GM13977 (cell line): ENCODE results near the gene GMDS.

Experiments used
- DNase-seq: peaks from one replicate; pipeline ENCODE4 v3.0.0; 2012; ENCODE audit warnings: low spot score
- CTCF ChIP-seq: IDR thresholded peaks from 2 replicates; pipeline ENCODE4 v1.5.1; 2012; ENCODE audit warnings: mild to moderate bottlenecking, control low read depth; ENCODE audit not compliant: insufficient read depth; ENCODE audit errors: extremely low read depth, missing control alignments
- in situ Hi-C: fragments of 300-500 bp; cut with MboI; formaldehyde crosslinking; loops from one replicate; pipeline ENCODE4 v1.12.0; 2022; ENCODE audit warnings: low sequenced_read_pairs, low pct_unique_long_range_greater_than_20kb, mixed read lengths, inconsistent platforms; ENCODE audit not compliant: unreplicated experiment

Gene GMDS

GRCh38 chr6:2029130-2029794 is 216.1 kb downstream of the GMDS start:
- no peak for DNase-seq
- TF ChIP-seq CTCF: no peak
- in situ Hi-C loops: no loop called here

- no peak for TF ChIP-seq CTCF
- DNase-seq: peak; percentile 6
- in situ Hi-C loops: no loop called here
Measured at GRCh38 chr6:2028457-2029038, 216.9 kb downstream of the GMDS start.

- no peak for TF ChIP-seq CTCF
- in situ Hi-C loops: no loop called here
- DNase-seq: no peak
Measured at GRCh38 chr6:2026133-2026532, 219.3 kb downstream of the GMDS start.

- in situ Hi-C loops: no loop called here
- DNase-seq: no peak
- no peak for TF ChIP-seq CTCF
Measured at GRCh38 chr6:2021713-2022125, 223.7 kb downstream of the GMDS start.

GRCh38 chr6:2020909-2021308 is 224.5 kb downstream of the GMDS start:
- in situ Hi-C loops: no loop called here
- TF ChIP-seq CTCF: no peak
- no peak for DNase-seq

- in situ Hi-C loops: no loop called here
- DNase-seq: no peak
- TF ChIP-seq CTCF: no peak
Measured at GRCh38 chr6:2019051-2019450, 226.4 kb downstream of the GMDS start.
